Pericardium fibroblast (primary cell): ENCODE results near the gene GPR85. TPM values are rescaled to one million over a fixed set of nuclear protein-coding genes. Genes with fewer than 3 reads are reported as not detected.

Source experiments
- total RNA-seq: library from RNA; depleted of rRNA; stranded (reverse); fragments of >200 nt; gene quantifications from 2 replicates; pipeline ENCODE4 v1.2.3, GENCODE V29; 2015

GPR85 gene
- 0.35 and 7.6 TPM in 2 replicates for total RNA-seq

GRCh38 chr7:113086431-113086888 is at the start of gene GPR85:
TSS of gene GPR85 (minus strand) at chr7:113086827. CDS start at chr7:113084721, 2,106 bp downstream.

GRCh38 chr7:113118074-113118959 is 31.7 kb upstream of the GPR85 start, which contains the start of gene SMIM30:
TSS of gene SMIM30 (minus strand) at chr7:113118554. CDS start at chr7:113117578, 976 bp downstream.

Other genes starting within 250 kb of the GPR85 start
- gene SMIM30, start 31.7 kb upstream of the GPR85 start, total RNA-seq, result 47.7 and 53.0 TPM in 2 replicates